CD4-positive, alpha-beta T cell (primary cell): Measurements from ENCODE around the gene TNIK. TPM values are rescaled to one million over a fixed set of nuclear protein-coding genes. Genes with fewer than 3 reads are reported as not detected.

Experiments used
- ATAC-seq: fragments of 200-7000 bp; cut with Tn5 transposase; one replicate; pipeline ENCODE4 v1.10.0; 2022; ENCODE audit warnings: mild to moderate bottlenecking; ENCODE audit not compliant: poor library complexity
- CTCF ChIA-PET: fragments of 350-600 bp; sonication (Branson Sonifier 250); formaldehyde crosslinking; loops from one replicate; lab custom pipeline; 2021; ENCODE audit warnings: antibody characterized with exemption, inconsistent platforms; lab: Charles Lee
- POLR2A ChIA-PET: fragments of 350-600 bp; sonication (Branson Sonifier 250); formaldehyde crosslinking; loops from one replicate; lab custom pipeline; 2021; ENCODE audit warnings: antibody characterized with exemption, inconsistent platforms; lab: Charles Lee
- DNase-seq, 14 experiments: peaks; one replicate each; pipeline ENCODE4 v3.0.0-alpha.2; 2013 to 2020; ENCODE audit warnings: mixed read lengths in 2 of 14
- H3K27ac ChIP-seq, 2 donors: one replicate each; pipeline versions ENCODE4 v1.5.1 to v1.7.0; 2013; ENCODE audit warnings: low read length in 2 of 2, low read depth in 1 of 2, mild to moderate bottlenecking in 1 of 2
- H3K27me3 ChIP-seq, 2 experiments: 1 replicate in 1 of 2; 2 replicates in 1 of 2; pipeline versions ENCODE4 v1.6.1 to v1.7.0; 2013; ENCODE audit warnings: low read length in 2 of 2, control low read depth in 1 of 2, mild to moderate bottlenecking in 1 of 2, moderate library complexity in 1 of 2; ENCODE audit not compliant: insufficient read depth in 2 of 2, control insufficient read depth in 1 of 2
- H3K36me3 ChIP-seq: one replicate; pipeline ENCODE4 v1.6.1; 2013; ENCODE audit warnings: low read length, control low read depth; ENCODE audit not compliant: insufficient read depth
- H3K4me1 ChIP-seq: one replicate; pipeline ENCODE4 v1.6.1; 2013; ENCODE audit warnings: low read length, control low read depth; ENCODE audit not compliant: insufficient read depth
- H3K4me3 ChIP-seq: one replicate; pipeline ENCODE4 v1.5.1; 2013; ENCODE audit warnings: mild to moderate bottlenecking, low read length, moderate library complexity
- H3K9me3 ChIP-seq, 2 experiments: 1 replicate in 1 of 2; 2 replicates in 1 of 2; pipeline versions ENCODE4 v1.6.1 to v1.7.0; 2013; ENCODE audit warnings: low read length in 2 of 2, mild to moderate bottlenecking in 2 of 2, control low read depth in 1 of 2, moderate library complexity in 1 of 2; ENCODE audit not compliant: control insufficient read depth in 1 of 2, insufficient read depth in 1 of 2
- H3K27ac Mint-ChIP-seq: one replicate; pipeline ENCODE4 v1.8.0; 2020; ENCODE audit warnings: mixed read lengths
- H3K27me3 Mint-ChIP-seq: one replicate; pipeline ENCODE4 v1.8.0; 2021; ENCODE audit warnings: mixed read lengths
- H3K36me3 Mint-ChIP-seq: one replicate; pipeline ENCODE4 v1.8.0; 2021; ENCODE audit warnings: low read depth, mixed read lengths
- H3K4me1 Mint-ChIP-seq: one replicate; pipeline ENCODE4 v1.8.0; 2021; ENCODE audit warnings: low read depth, mixed read lengths
- H3K4me3 Mint-ChIP-seq: one replicate; pipeline ENCODE4 v1.8.0; 2020; ENCODE audit warnings: mild to moderate bottlenecking, mixed read lengths
- H3K9me3 Mint-ChIP-seq: one replicate; pipeline ENCODE4 v1.8.0; 2020; ENCODE audit warnings: mixed read lengths
- intact Hi-C, 2 experiments: fragments of 100-400 bp; cut with DNase I in 1 of 2; cut with micrococcal nuclease in 1 of 2; formaldehyde crosslinking; loops; one replicate each; pipeline versions ENCODE4 v1.15.1 to v1.9.0; 2023 to 2025; cut with DNase I, micrococcal nuclease
- total RNA-seq, 174 experiments: library from RNA in 2 of 174; stranded (reverse) in 2 of 174; gene quantifications; one replicate each; pipeline ENCODE4 v1.2.3 and lab custom pipeline; 2021 to 2026
- TF ChIP-seq, protein P1 (sequence below): fragments of 200-600 bp; IDR thresholded peaks from one replicate; pipeline ENCODE4 v1.8.0; 2022; ENCODE audit warnings: antibody characterized with exemption, mild to moderate bottlenecking

TNIK gene
- total RNA-seq, 2 experiments from 2014 or later, result 71.0 to 78.3 TPM

DNA sequence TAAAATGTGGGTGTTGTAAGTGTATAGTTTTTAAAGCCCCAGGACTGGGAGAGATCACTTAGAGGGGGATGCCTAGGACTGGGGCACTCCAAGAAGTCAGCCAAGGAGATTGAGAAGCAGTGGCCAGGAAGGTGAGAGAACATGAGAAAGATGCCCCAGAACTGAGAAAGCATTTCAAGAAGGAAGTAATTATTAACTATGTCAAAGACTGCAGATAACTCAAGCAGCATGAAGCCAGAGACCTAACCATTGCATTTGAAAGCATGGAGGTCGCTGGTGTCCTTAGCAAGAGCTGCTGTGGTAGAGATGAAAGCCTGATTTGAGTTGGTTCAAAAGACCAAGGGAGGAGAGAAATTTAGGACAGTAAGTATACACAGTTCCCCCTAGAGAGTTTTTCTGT is 403.1 kb downstream of the TNIK start:
- Mint-ChIP-seq H3K27ac (no peak overlapping the region), H3K27me3 (no peaks in the 10 kb centered on the region), H3K4me3 (no peak overlapping the region), H3K36me3 (peaks cover 9% of the 10 kb centered on the region), H3K4me1 (no peaks in the 10 kb centered on the region), H3K9me3 (peaks cover 3% of the 10 kb centered on the region)
- CTCF ChIA-PET, result no interaction called here
- TF ChIP-seq, protein P1, sequence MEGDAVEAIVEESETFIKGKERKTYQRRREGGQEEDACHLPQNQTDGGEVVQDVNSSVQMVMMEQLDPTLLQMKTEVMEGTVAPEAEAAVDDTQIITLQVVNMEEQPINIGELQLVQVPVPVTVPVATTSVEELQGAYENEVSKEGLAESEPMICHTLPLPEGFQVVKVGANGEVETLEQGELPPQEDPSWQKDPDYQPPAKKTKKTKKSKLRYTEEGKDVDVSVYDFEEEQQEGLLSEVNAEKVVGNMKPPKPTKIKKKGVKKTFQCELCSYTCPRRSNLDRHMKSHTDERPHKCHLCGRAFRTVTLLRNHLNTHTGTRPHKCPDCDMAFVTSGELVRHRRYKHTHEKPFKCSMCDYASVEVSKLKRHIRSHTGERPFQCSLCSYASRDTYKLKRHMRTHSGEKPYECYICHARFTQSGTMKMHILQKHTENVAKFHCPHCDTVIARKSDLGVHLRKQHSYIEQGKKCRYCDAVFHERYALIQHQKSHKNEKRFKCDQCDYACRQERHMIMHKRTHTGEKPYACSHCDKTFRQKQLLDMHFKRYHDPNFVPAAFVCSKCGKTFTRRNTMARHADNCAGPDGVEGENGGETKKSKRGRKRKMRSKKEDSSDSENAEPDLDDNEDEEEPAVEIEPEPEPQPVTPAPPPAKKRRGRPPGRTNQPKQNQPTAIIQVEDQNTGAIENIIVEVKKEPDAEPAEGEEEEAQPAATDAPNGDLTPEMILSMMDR, result no peak
- POLR2A ChIA-PET, result no interaction called here
- Histone ChIP-seq H3K27ac (no peak overlapping the region), H3K27me3 (no peaks in the 10 kb centered on the region), H3K4me1 (no peaks in the 10 kb centered on the region), H3K36me3 (no peaks in the 10 kb centered on the region), H3K4me3 (no peak overlapping the region), H3K9me3 (peaks cover 0 to 4% of the 10 kb centered on the region in 2 experiments)
- intact Hi-C loops, result no loop called here
- ATAC-seq, result no peak
- no peak for DNase-seq

DNA sequence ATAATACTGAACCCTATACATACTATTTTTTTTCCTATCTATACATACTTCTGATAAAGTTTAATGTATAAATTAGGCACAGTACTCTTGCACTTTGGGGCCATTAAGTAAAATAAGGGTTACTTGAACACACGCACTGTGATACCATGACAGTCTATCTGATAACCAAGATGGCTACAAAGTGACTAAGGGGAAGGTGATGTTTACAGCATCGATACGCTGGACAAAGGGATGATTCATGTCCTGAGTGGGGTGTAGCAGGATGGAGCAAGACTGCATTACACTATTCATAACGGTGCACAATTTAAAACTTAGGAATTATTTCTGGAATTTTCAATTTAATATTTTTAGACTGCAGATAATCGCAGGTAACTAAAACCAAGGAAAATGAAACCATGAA is 403.7 kb downstream of the TNIK start:
- Histone ChIP-seq H3K9me3 (peaks cover 0 to 4% of the 10 kb centered on the region in 2 experiments), H3K27me3 (no peaks in the 10 kb centered on the region), H3K27ac (no peak overlapping the region), H3K4me1 (no peaks in the 10 kb centered on the region), H3K4me3 (no peak overlapping the region), H3K36me3 (no peaks in the 10 kb centered on the region)
- Mint-ChIP-seq H3K27me3 (no peaks in the 10 kb centered on the region), H3K27ac (no peak overlapping the region), H3K9me3 (peaks cover 3% of the 10 kb centered on the region), H3K4me1 (no peaks in the 10 kb centered on the region), H3K36me3 (peaks cover 3% of the 10 kb centered on the region), H3K4me3 (no peak overlapping the region)
- CTCF ChIA-PET, result no interaction called here
- TF ChIP-seq, protein P1, result no peak
- ATAC-seq, result no peak
- POLR2A ChIA-PET, result no interaction called here
- intact Hi-C loops, result no loop called here
- DNase-seq, result no peak

DNA sequence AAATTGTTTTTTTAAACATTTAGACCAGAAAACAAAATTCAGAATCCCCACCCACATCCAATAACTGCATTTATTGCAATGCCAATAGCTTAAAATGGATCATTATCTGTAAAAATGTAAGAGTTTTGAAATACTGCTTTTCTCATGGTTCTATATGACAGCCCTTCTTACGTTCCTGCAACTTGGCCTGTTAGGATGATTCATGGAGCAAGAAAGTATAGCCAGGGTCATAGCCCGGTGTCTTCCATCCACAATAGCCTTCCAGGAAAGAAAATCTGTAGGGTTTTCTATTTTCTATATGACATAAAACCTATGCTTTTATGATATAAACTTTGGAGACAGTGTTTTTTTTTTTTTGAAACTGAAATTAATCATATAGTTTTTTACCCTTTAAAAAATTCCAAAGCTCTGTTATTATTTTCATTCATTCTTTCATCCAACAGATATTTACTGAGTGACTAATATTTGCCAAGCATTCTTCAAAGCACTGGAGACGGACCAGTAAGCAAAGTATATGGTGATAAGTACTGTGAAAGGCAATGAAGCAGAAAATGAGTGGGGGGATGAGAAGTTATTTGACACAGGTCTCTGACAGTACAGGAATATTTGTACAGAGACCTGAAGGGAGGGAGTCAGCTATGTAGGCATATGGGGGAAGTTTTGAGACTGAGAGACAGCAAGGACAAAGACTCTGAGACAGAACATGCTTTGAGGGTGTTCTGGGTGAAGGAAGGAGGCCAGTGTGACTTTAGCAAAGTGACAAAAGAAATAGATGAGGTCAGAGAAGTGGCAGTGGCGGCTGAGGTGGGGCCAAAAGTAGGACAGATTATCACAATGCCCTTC is 404.6 kb downstream of the TNIK start:
- CTCF ChIA-PET, result no interaction called here
- POLR2A ChIA-PET, result no interaction called here
- intact Hi-C loops, result no loop called here

More for the DNA sequence above, 404.6 kb downstream of the TNIK start:
- H3K36me3 Mint-ChIP-seq, result no peaks in the 10 kb centered on the region
- no peak overlapping the region for H3K4me3 Mint-ChIP-seq
- H3K27me3 Mint-ChIP-seq, result no peaks in the 10 kb centered on the region
- no peaks in the 10 kb centered on the region for H3K36me3 ChIP-seq
- peaks cover 0 to 4% of the 10 kb centered on the region in 2 experiments for H3K9me3 ChIP-seq
- H3K27me3 ChIP-seq, result no peaks in the 10 kb centered on the region
- H3K4me1 Mint-ChIP-seq, result no peaks in the 10 kb centered on the region
- DNase-seq (no peak), ATAC-seq (no peak)
- H3K4me1 ChIP-seq, result no peaks in the 10 kb centered on the region
- no peak overlapping the region for H3K4me3 ChIP-seq
- H3K27ac Mint-ChIP-seq, result no peak overlapping the region
- TF ChIP-seq, protein P1, result no peak
- no peak overlapping the region for H3K27ac ChIP-seq
- H3K9me3 Mint-ChIP-seq, result peaks cover 3% of the 10 kb centered on the region
